IMR-90 (cell line): ENCODE results near the gene CDKL1. TPM values are rescaled to one million over a fixed set of nuclear protein-coding genes. Genes with fewer than 3 reads are reported as not detected.

Experiments
- ATAC-seq: fragments of 200-7000 bp; cut with Tn5 transposase; 2 replicates; pipeline ENCODE4 v1.9.1; 2020; ENCODE audit warnings: low read depth, mild to moderate bottlenecking, moderate library complexity
- BruUV-seq: library from RNA; stranded (reverse); fragments of 400-500 nt; replicated peaks from 2 replicates; lab custom pipeline; 2021; lab: Mats Ljungman, UMichigan
- CTCF ChIA-PET: fragments of 300-600 bp; formaldehyde crosslinking; extraction: SDS; loops from one replicate; lab custom pipeline; 2021; ENCODE audit warnings: antibody characterized with exemption; lab: Yijun Ruan, JAX
- POLR2A ChIA-PET: fragments of 300-600 bp; sonication (Branson Sonifier 250); formaldehyde crosslinking; loops from one replicate; lab custom pipeline; 2022; ENCODE audit warnings: antibody characterized with exemption; ENCODE audit not compliant: unreplicated experiment; lab: Charles Lee
- DNase-seq: peaks from one replicate; pipeline ENCODE4 v3.0.0; 2013
- H2AFZ ChIP-seq: replicated peaks from 2 replicates; pipeline ENCODE3; 2013; ENCODE audit warnings: low read length, mild to moderate bottlenecking; ENCODE audit not compliant: poor library complexity
- H2AK5ac ChIP-seq: 2 replicates; pipeline ENCODE4 v1.6.1; 2013; ENCODE audit warnings: low read depth, low read length, inconsistent platforms
- H2AK9ac ChIP-seq: replicated peaks from 2 replicates; pipeline ENCODE3; 2013; ENCODE audit warnings: mild to moderate bottlenecking, low read depth, low read length, moderate library complexity; ENCODE audit not compliant: poor library complexity
- H2BK120ac ChIP-seq: 2 replicates; pipeline ENCODE4 v1.6.1; 2013; ENCODE audit warnings: low read depth, low read length, inconsistent platforms
- H2BK15ac ChIP-seq: 3 replicates; pipeline ENCODE4 v1.6.1; 2013; ENCODE audit warnings: low read depth, low read length, inconsistent platforms
- H2BK20ac ChIP-seq: 2 replicates; pipeline ENCODE4 v1.6.1; 2013; ENCODE audit warnings: low read depth, mild to moderate bottlenecking, inconsistent platforms, low read length, moderate library complexity
- H2BK5ac ChIP-seq: 2 replicates; pipeline ENCODE4 v1.6.1; 2013; ENCODE audit warnings: mild to moderate bottlenecking, low read depth, low read length, inconsistent platforms; ENCODE audit not compliant: poor library complexity, severe bottlenecking
- H3K14ac ChIP-seq: replicated peaks from 2 replicates; pipeline ENCODE4 v1.6.1; 2013; ENCODE audit warnings: low read depth, low read length, inconsistent platforms
- H3K18ac ChIP-seq: 2 replicates; pipeline ENCODE4 v1.6.1; 2013; ENCODE audit warnings: low read depth, low read length, control low read depth
- H3K23ac ChIP-seq: 2 replicates; pipeline ENCODE4 v1.6.1; 2013; ENCODE audit warnings: low read depth, low read length, inconsistent platforms
- H3K27ac ChIP-seq: 2 replicates; pipeline ENCODE4 v1.5.1; 2013; ENCODE audit warnings: mild to moderate bottlenecking, control low read depth, low read length; ENCODE audit not compliant: insufficient read depth
- H3K27me3 ChIP-seq: 2 replicates; pipeline ENCODE4 v1.6.1; 2013; ENCODE audit warnings: low read length; ENCODE audit not compliant: control insufficient read depth, insufficient read depth
- H3K36me3 ChIP-seq: 2 replicates; pipeline ENCODE4 v1.6.1; 2013; ENCODE audit warnings: low read length, mixed read lengths; ENCODE audit not compliant: control insufficient read depth, insufficient read depth
- H3K4ac ChIP-seq: 2 replicates; pipeline ENCODE4 v1.6.1; 2013; ENCODE audit warnings: low read depth, low read length, inconsistent platforms
- H3K4me1 ChIP-seq: 2 replicates; pipeline ENCODE4 v1.6.1; 2013; ENCODE audit warnings: low read length, mixed read lengths; ENCODE audit not compliant: control insufficient read depth, insufficient read depth
- H3K4me2 ChIP-seq: 2 replicates; pipeline ENCODE4 v1.6.1; 2013; ENCODE audit warnings: low read depth, mild to moderate bottlenecking, control low read depth, low read length, moderate library complexity
- H3K4me3 ChIP-seq: 2 replicates; pipeline ENCODE4 v1.5.1; 2013; ENCODE audit warnings: low read depth, mild to moderate bottlenecking, control low read depth, low read length, moderate library complexity; ENCODE audit not compliant: insufficient read depth
- H3K56ac ChIP-seq: 2 replicates; pipeline ENCODE4 v1.6.1; 2013; ENCODE audit warnings: low read length, inconsistent platforms; ENCODE audit not compliant: insufficient read depth; ENCODE audit errors: extremely low read depth
- H3K79me1 ChIP-seq, 2 experiments: 2 replicates each; pipeline ENCODE4 v1.6.1; 2013; ENCODE audit warnings: low read length in 2 of 2, inconsistent platforms in 1 of 2, low read depth in 1 of 2
- H3K9ac ChIP-seq: 2 replicates; pipeline ENCODE4 v1.6.1; 2013; ENCODE audit warnings: low read depth, low read length, control low read depth
- H3K9me1 ChIP-seq: 2 replicates; pipeline ENCODE4 v1.6.1; 2013; ENCODE audit warnings: low read length, inconsistent platforms; ENCODE audit not compliant: insufficient read depth
- H3K9me3 ChIP-seq: 2 replicates; pipeline ENCODE4 v1.6.1; 2013; ENCODE audit warnings: low read length; ENCODE audit not compliant: control insufficient read depth, insufficient read depth
- H4K20me1 ChIP-seq: 2 replicates; pipeline ENCODE4 v1.6.1; 2013; ENCODE audit warnings: low read length, inconsistent platforms; ENCODE audit not compliant: insufficient read depth
- H4K5ac ChIP-seq: 2 replicates; pipeline ENCODE4 v1.6.1; 2013; ENCODE audit warnings: mild to moderate bottlenecking, low read depth, low read length, control low read depth
- H4K8ac ChIP-seq, 2 experiments: 2 replicates each; pipeline ENCODE4 v1.6.1; 2013; ENCODE audit warnings: low read depth in 2 of 2, low read length in 2 of 2, control low read depth in 1 of 2, inconsistent platforms in 1 of 2
- H4K91ac ChIP-seq: 2 replicates; pipeline ENCODE4 v1.6.1; 2013; ENCODE audit warnings: low read depth, low read length, inconsistent platforms; ENCODE audit not compliant: insufficient read depth
- MAFK ChIP-seq: IDR thresholded peaks from 2 replicates; pipeline ENCODE4 v1.6.1; 2012; ENCODE audit warnings: low read depth, low read length, improper control_type of control experiment
- MXI1 ChIP-seq: IDR thresholded peaks from 2 replicates; pipeline ENCODE4 v1.6.1; 2012; ENCODE audit warnings: low read depth, mild to moderate bottlenecking, low read length, moderate library complexity, borderline replicate concordance
- NFE2L2 ChIP-seq: fragments of 150-350 bp; IDR thresholded peaks from 2 replicates; pipeline ENCODE4 v1.6.1; 2016; ENCODE audit warnings: low read depth, mild to moderate bottlenecking, low read length
- RAD21 ChIP-seq: IDR thresholded peaks from 2 replicates; pipeline ENCODE4 v1.6.1; 2012; ENCODE audit warnings: low read length, improper control_type of control experiment
- RFX5 ChIP-seq: IDR thresholded peaks from 2 replicates; pipeline ENCODE4 v1.8.0; 2012; ENCODE audit warnings: low read depth, mild to moderate bottlenecking, low read length, moderate library complexity
- USF2 ChIP-seq: fragments of 150-350 bp; IDR thresholded peaks from 2 replicates; pipeline ENCODE4 v1.6.1; 2017; ENCODE audit warnings: mild to moderate bottlenecking, antibody characterized with exemption, low read length, low read depth
- WGBS, 2 experiments: methylation state at CpG; one replicate each; pipeline versions ENCODE4 v1.1.5 to v1.1.7; 2013; ENCODE audit warnings: missing lambda C conversion rate in 2 of 2; ENCODE audit not compliant: insufficient read length in 1 of 2; ENCODE audit errors: extremely low coverage in 2 of 2; 5-methylcytosine and 5-hydroxymethylcytosine counted together
- dilution Hi-C: fragments of 300-500 bp; cut with HindIII; formaldehyde crosslinking; loops from one replicate; pipeline ENCODE4 v1.14.3; 2018; ENCODE audit warnings: low sequenced_read_pairs; ENCODE audit not compliant: unreplicated experiment
- in situ Hi-C: fragments of 300-500 bp; cut with MboI; formaldehyde crosslinking; loops from 3 replicates; pipeline ENCODE4 v1.14.3; 2019; ENCODE audit warnings: low sequenced_read_pairs, inconsistent platforms, mixed read lengths
- intact Hi-C: fragments of 100-400 bp; cut with micrococcal nuclease; formaldehyde crosslinking; loops from 2 replicates; pipeline ENCODE4 v1.10.0; 2022
- polyA plus RNA-seq, 3 experiments: library from polyadenylated mRNA; depleted of rRNA; stranded (reverse); fragments of >200 nt; gene quantifications; 2 replicates each; pipeline ENCODE4 v1.2.3, GENCODE V29; 2012; ENCODE audit warnings: low replicate concordance in 1 of 3
- total RNA-seq: library from RNA; depleted of rRNA; stranded (reverse); fragments of >200 nt; gene quantifications from 2 replicates; pipeline ENCODE4 v1.2.3, GENCODE V29; 2012

The CDKL1 gene
- total and polyA plus RNA-seq, 2 of the 4 experiments (the other 2 are of a cell fraction) = 1.9 to 3.8 TPM

GRCh38 chr14:50335989-50336824 is 60.5 kb downstream of the CDKL1 start:
- Histone ChIP-seq H2AK9ac (peak overlapping the region; percentile 68), H4K20me1 (no peaks in the 10 kb centered on the region), H3K56ac (peak overlapping the region; percentile 54; the same call in 1 of the 2 replicates), H3K27me3 (no peaks in the 10 kb centered on the region), H2AFZ (peak overlapping the region; percentile 84), H2BK120ac (peak overlapping the region; percentile 87), H4K5ac (peak overlapping the region; percentile 82), H3K79me1 (peaks cover 0 to 12% of the 10 kb centered on the region in 2 experiments; a peak in 2 of 4 replicates), H2BK5ac (peak overlapping the region; percentile 71), H3K9me1 (peaks cover 10% of the 10 kb centered on the region), H4K8ac (peak overlapping the region; percentile 79 to 85; a peak in 3 of 4 replicates), H2BK20ac (peak overlapping the region; percentile 93), H3K23ac (peak overlapping the region; percentile 91), H3K36me3 (no peaks in the 10 kb centered on the region), H3K4ac (peak overlapping the region; percentile 97), H3K9ac (peak overlapping the region; percentile 55), H3K18ac (peak overlapping the region; percentile 83), H3K4me3 (no peak overlapping the region), H3K9me3 (no peaks in the 10 kb centered on the region), H2AK5ac (peak overlapping the region; percentile 80; the same call in 1 of the 2 replicates), H3K14ac (peak overlapping the region; percentile 86), H3K27ac (peak overlapping the region; percentile 82), H3K4me1 (peaks cover 14% of the 10 kb centered on the region), H4K91ac (peak overlapping the region; percentile 80), H2BK15ac (peak overlapping the region; percentile 94; the same call in 2 of the 3 replicates), H3K4me2 (peak overlapping the region; percentile 61)
- WGBS, 2 experiments = 13% methylated on average over 4 of the region's 7 CpGs; no CpG with 5 or more reads in 1 of the 2 experiments
- CTCF ChIA-PET = interaction anchor here (0.7 to 2.1 kb wide), 3 partner anchors 15 to 430 kb away, joined by 3 to 8 read pairs (median 7); no protein-coding TSS in a partner anchor
- TF ChIP-seq NFE2L2 (no peak), RFX5 (no peak), MXI1 (no peak), USF2 (no peak), MAFK (peak; percentile 56), RAD21 (no peak)
- dilution Hi-C loops (no loop called here), intact Hi-C loops (no loop called here), in situ Hi-C loops (no loop called here)
- BruUV-seq = no TSS peak
- ATAC-seq (peak; percentile 58), DNase-seq (peak; percentile 65)
- POLR2A ChIA-PET = interaction anchor here (0.5 to 1.2 kb wide), 2 partner anchors 9 to 17 kb away, joined by 5 to 9 read pairs; no protein-coding TSS in a partner anchor
